Cardiac muscle cell (in vitro differentiated cells and primary cell): ENCODE results near the gene CHDH. TPM values are rescaled to one million over a fixed set of nuclear protein-coding genes. Genes with fewer than 3 reads are reported as not detected.

Source experiments
- DNase-seq, 2 donors: peaks; one replicate each; pipeline versions ENCODE4 v3.0.0 to v3.0.0-alpha.2; 2010 to 2017; ENCODE audit warnings: low read depth in 1 of 2, low spot score in 1 of 2
- H3K27ac ChIP-seq: fragments of 200-600 bp; sonication (generic); 2 replicates; pipeline ENCODE4 v1.5.1; 2016
- H3K27me3 ChIP-seq: fragments of 200-600 bp; sonication (generic); 2 replicates; pipeline ENCODE4 v1.6.0; 2016; ENCODE audit warnings: control low read depth
- H3K36me3 ChIP-seq: fragments of 200-600 bp; sonication (generic); 2 replicates; pipeline ENCODE4 v1.5.1; 2016; ENCODE audit warnings: control low read depth
- H3K4me1 ChIP-seq: fragments of 200-600 bp; sonication (generic); 2 replicates; pipeline ENCODE4 v1.8.1; 2017; ENCODE audit warnings: low read depth, mild to moderate bottlenecking, mixed run types
- H3K4me3 ChIP-seq: fragments of 200-600 bp; sonication (generic); 2 replicates; pipeline ENCODE4 v1.5.1; 2016; ENCODE audit warnings: mild to moderate bottlenecking
- H3K9me3 ChIP-seq: fragments of 200-600 bp; sonication (generic); 2 replicates; pipeline ENCODE4 v1.5.1; 2017; ENCODE audit warnings: low read depth, mild to moderate bottlenecking, control low read depth
- polyA plus RNA-seq: library from polyadenylated mRNA; unstranded; fragments of >200 nt; fragmentation: Nextera tagmentation; extraction: Ambion mirVana; gene quantifications from 2 replicates; pipeline ENCODE4 v1.2.1, GENCODE V29; 2016
- total RNA-seq: library from RNA; depleted of rRNA; stranded (reverse); fragments of >200 nt; gene quantifications from 2 replicates; pipeline ENCODE4 v1.2.3, GENCODE V29; 2016
- TF ChIP-seq, protein P1 (sequence below): IDR thresholded peaks from 2 replicates; pipeline ENCODE4 v1.5.1; 2012; ENCODE audit warnings: low read depth, mild to moderate bottlenecking, low read length

CHDH gene
- total and polyA plus RNA-seq, 2 experiments from 2014 or later, result 12.8 to 36.1 TPM

DNA sequence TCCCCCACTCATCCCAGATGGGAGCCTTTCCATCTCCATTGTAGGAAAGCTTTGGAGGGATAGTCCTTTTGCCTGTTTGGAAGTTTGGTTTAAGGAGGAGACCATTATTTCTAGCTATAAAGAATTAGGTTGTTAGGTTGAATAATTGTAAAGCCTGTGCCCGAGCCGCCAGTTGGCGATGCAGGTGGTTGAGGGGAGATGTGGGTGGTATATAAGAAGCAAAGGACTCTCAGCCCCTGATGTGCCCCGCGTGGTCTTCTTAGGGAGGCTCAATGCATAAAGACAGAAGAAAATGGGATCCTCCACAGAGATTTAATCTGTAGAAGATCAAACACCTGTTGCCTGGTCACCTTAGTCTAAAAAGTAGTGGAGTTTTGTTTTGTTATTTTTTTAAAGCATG, 55.7 kb downstream of the CHDH start:
- H3K4me3 ChIP-seq, result no peak overlapping the region
- TF ChIP-seq, protein P1, sequence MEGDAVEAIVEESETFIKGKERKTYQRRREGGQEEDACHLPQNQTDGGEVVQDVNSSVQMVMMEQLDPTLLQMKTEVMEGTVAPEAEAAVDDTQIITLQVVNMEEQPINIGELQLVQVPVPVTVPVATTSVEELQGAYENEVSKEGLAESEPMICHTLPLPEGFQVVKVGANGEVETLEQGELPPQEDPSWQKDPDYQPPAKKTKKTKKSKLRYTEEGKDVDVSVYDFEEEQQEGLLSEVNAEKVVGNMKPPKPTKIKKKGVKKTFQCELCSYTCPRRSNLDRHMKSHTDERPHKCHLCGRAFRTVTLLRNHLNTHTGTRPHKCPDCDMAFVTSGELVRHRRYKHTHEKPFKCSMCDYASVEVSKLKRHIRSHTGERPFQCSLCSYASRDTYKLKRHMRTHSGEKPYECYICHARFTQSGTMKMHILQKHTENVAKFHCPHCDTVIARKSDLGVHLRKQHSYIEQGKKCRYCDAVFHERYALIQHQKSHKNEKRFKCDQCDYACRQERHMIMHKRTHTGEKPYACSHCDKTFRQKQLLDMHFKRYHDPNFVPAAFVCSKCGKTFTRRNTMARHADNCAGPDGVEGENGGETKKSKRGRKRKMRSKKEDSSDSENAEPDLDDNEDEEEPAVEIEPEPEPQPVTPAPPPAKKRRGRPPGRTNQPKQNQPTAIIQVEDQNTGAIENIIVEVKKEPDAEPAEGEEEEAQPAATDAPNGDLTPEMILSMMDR, result no peak

DNA sequence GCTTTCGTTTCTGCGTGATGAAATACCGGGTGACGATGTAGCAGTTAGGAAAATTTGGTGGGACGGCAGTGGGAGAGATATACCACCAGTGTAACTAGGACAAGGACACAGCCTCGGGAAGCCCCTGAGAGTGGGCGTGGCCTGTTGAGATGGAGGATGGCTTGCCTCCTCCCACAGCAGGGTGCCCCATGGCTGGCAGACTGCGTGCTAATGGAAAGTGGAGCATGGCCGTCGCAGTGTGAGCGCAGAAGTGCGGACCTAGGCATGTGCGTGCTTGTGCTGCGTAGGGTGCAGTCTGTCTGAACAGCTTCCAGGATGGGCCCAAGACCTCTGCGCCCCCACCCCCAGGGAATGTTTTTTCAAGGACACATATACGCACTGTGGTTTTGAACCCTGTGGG, 56.8 kb downstream of the CHDH start:
- H3K9me3 ChIP-seq, result no peaks in the 10 kb centered on the region
- no peaks in the 10 kb centered on the region for H3K4me1 ChIP-seq
- H3K36me3 ChIP-seq, result peaks cover 3% of the 10 kb centered on the region
- no peak overlapping the region for H3K27ac ChIP-seq
- no peak overlapping the region for H3K4me3 ChIP-seq
- DNase-seq, result no peak
- H3K27me3 ChIP-seq, result no peaks in the 10 kb centered on the region
- TF ChIP-seq, protein P1, result no peak

More for the DNA sequence above, 55.7 kb downstream of the CHDH start:
- DNase-seq, result no peak
- H3K27me3 ChIP-seq, result no peaks in the 10 kb centered on the region
- H3K27ac ChIP-seq, result no peak overlapping the region
- H3K9me3 ChIP-seq, result no peaks in the 10 kb centered on the region
- peaks cover 3% of the 10 kb centered on the region for H3K36me3 ChIP-seq
- no peaks in the 10 kb centered on the region for H3K4me1 ChIP-seq

DNA sequence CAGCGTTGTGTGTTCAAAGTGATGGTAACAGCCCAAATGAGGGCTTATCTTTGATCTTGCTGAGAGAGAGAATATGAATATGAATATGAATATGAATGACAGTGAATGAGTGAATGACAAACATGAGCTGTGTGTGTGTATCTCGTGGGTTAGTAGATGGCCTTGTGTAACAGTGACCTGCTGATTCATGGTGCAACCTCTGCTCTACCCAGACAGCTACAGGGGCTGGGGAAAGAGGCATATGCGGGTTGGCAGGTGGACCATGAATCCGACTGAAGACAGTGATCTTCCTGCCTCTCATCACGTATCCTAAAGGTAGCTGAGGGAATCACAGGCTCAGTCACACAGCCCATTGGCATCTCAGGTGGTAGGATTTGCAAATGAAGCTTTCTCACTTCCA, 58.2 kb downstream of the CHDH start:
- DNase-seq, result no peak
- no peaks in the 10 kb centered on the region for H3K4me1 ChIP-seq
- no peaks in the 10 kb centered on the region for H3K27me3 ChIP-seq
- H3K4me3 ChIP-seq, result no peak overlapping the region
- H3K9me3 ChIP-seq, result no peaks in the 10 kb centered on the region
- TF ChIP-seq, protein P1, result no peak
- H3K27ac ChIP-seq, result no peak overlapping the region
- H3K36me3 ChIP-seq, result peaks cover 10% of the 10 kb centered on the region

DNA sequence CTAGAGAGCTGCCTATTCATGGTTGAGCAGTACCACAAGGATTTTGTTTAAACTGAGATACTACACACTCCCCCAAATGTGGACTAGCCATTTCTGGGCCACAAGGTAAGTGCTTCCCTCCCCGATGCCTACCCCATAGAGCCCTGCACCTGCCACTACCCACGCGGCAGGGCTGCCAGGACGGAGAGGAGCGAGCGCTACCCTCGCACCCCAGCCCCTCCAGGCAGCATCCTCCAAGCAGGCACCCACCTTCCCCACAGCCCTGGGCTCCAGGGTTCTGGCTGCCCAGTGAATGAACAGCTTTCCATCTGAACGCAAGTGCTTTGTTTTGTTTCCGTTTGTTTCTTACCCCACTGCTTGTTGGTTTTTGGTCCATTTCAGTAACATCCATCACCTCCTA, 59.2 kb downstream of the CHDH start:
- no peaks in the 10 kb centered on the region for H3K27me3 ChIP-seq
- peaks cover 11% of the 10 kb centered on the region for H3K36me3 ChIP-seq
- no peak overlapping the region for H3K27ac ChIP-seq
- no peaks in the 10 kb centered on the region for H3K9me3 ChIP-seq
- no peak overlapping the region for H3K4me3 ChIP-seq
- TF ChIP-seq, protein P1, result no peak
- H3K4me1 ChIP-seq, result no peaks in the 10 kb centered on the region
- DNase-seq, result no peak

DNA sequence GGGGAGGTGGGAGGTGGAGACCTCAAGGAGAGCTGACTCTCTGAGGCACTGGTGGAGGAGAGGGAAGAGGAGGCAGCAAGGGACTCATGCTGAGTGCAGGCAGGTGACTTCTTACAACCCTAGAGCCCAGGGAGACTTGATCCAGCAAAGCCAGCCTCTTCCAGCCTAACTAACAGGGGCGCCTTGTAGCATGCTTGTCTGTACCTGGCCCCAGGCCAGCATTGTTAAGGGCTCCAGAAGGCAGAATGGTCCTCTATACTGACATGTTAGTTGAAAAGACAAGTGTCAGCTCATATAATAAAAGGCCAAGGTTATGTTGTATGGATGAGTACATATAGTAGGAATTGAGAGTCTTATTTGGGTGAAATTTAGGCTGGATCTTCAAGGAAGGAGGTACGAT, 65.4 kb downstream of the CHDH start:
- Histone ChIP-seq H3K27ac (no peak overlapping the region), H3K4me3 (no peak overlapping the region), H3K36me3 (peaks cover 34% of the 10 kb centered on the region), H3K27me3 (no peaks in the 10 kb centered on the region), H3K4me1 (no peaks in the 10 kb centered on the region), H3K9me3 (no peaks in the 10 kb centered on the region)
- TF ChIP-seq, protein P1, result no peak
- no peak for DNase-seq

DNA sequence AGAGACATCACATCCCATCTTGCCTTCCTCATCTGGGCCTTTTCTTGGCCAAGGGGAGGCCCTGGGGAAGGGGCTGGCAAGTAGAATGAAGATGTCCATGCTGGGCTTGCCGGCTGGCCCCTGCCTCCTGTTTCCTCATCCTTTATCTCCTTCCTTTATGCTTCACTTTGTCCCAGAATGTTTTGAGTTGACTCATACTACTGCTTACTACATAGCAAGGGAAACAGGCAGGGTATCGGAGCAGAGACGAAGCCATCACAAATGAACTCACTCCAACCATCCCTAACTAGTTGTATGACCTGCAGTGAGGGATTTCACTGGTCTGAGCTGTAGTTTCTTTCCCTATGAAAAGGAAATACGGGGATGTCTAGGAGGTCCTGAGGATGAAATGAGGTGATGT, 66.0 kb downstream of the CHDH start:
- TF ChIP-seq, protein P1, result no peak
- Histone ChIP-seq H3K27ac (no peak overlapping the region), H3K4me1 (no peaks in the 10 kb centered on the region)

More for the DNA sequence above, 66.0 kb downstream of the CHDH start:
- H3K36me3 ChIP-seq, result peaks cover 34% of the 10 kb centered on the region
- no peaks in the 10 kb centered on the region for H3K9me3 ChIP-seq
- no peaks in the 10 kb centered on the region for H3K27me3 ChIP-seq
- H3K4me3 ChIP-seq, result no peak overlapping the region
- peak in 1 of 2 donors; percentile 47 for DNase-seq
